Regular cardiac myocyte (primary cell): ENCODE results near the gene TBC1D22B. TPM values are rescaled to one million over a fixed set of nuclear protein-coding genes. Genes with fewer than 3 reads are reported as not detected.

Source experiments
- total RNA-seq: library from RNA; depleted of rRNA; stranded (reverse); fragments of >200 nt; gene quantifications from 2 replicates; pipeline ENCODE4 v1.2.3, GENCODE V29; 2014

TBC1D22B gene, protein sequence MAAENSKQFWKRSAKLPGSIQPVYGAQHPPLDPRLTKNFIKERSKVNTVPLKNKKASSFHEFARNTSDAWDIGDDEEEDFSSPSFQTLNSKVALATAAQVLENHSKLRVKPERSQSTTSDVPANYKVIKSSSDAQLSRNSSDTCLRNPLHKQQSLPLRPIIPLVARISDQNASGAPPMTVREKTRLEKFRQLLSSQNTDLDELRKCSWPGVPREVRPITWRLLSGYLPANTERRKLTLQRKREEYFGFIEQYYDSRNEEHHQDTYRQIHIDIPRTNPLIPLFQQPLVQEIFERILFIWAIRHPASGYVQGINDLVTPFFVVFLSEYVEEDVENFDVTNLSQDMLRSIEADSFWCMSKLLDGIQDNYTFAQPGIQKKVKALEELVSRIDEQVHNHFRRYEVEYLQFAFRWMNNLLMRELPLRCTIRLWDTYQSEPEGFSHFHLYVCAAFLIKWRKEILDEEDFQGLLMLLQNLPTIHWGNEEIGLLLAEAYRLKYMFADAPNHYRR
- total RNA-seq = 6.5 and 8.2 TPM in 2 replicates

DNA sequence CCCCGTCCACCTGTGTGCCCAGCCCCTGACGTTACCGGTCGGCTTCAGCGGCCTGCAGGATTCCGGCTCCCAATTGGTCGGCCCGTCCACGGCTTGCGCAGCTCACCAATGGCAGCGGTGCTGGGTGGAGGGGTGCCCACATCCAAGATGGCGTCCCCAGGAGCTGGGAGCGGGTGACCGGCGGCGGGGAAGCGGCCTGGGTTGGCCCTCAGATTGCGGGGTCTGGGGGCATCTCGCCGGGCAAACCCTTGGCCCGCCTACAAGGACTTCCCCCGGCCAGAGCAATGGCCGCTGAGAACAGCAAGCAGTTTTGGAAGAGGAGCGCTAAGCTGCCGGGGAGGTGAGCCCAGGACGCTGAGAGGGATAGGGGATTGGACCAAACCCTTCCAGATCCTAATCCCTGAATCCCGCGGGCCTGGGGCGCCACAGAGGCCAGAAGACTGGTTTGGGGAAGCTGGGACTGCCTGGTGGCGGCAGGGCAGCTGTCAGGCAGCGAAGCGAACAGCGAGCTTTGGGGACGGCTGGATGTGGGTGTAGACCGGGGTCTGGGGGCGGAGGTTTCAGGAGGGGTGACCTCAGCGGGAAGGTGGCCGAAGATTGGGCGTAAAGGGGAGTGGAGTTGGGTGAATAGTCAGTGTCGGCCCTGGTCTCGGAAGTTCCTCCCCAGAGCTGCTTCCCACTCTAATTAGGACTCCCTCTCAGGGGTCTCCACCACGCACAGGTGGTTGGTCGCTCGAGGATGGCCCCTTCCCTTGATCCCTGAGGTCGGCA is at the start of gene TBC1D22B, which contains the start of gene TMEM217:
Gene TBC1D22B (plus strand): TSS at position 139 of the 771 bp plus-strand sequence. CDS start 146 bp downstream, at position 285.
Gene TMEM217 (minus strand): TSS at position 511 of the 771 bp plus-strand sequence. CDS start 39,114 bp downstream, outside the sequence.

DNA sequence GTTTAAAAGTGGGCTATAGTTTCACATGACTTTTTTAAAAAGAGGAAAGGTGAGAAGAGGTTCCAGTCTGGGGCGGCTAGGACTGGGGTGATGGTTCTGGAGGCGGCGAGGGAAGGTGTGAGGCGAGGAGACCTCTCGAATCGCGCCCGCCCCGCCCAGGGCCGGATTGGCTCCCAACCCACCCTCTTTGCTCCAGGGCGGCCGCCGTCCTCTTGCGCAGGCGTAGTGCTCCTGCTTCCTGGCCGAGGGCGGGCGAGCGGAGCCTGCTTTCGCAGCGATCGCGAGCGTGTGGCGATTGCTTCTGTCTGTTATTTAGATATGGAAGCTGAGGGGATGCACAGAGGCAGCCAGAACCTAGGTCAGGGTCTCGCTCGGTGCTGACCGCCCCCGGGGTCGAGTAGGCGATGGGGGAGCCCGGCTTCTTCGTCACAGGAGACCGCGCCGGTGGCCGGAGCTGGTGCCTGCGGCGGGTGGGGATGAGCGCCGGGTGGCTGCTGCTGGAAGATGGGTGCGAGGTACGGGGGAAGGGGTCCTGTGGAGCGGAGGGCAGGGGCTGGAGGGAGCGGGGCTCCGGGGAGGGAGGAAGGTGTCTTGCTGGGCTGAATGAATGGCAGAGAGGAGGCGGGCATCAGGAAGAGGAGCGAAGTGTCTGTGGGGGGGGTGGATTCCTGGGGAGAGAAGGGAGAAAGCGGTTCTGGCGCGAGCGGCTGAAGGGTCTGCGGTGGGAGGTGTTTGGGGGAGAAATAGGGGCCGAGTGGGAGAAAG is 96.4 kb downstream of the TBC1D22B start, which contains the start of gene RNF8:
Gene RNF8 (plus strand): TSS at position 223 of the 765 bp plus-strand sequence. CDS start 182 bp downstream, at position 405.

Other genes starting within 250 kb of the TBC1D22B start
- 7.9 and 30.2 TPM in 2 replicates for gene PIM1, start 87.6 kb upstream of the TBC1D22B start, total RNA-seq
- 1.2 and 2.5 TPM in 2 replicates for gene TMEM217, start 372 bp downstream of the TBC1D22B start, total RNA-seq
- 21.9 and 27.9 TPM in 2 replicates for gene RNF8, start 96.2 kb downstream of the TBC1D22B start, total RNA-seq
- gene CMTR1, start 175.4 kb downstream of the TBC1D22B start, total RNA-seq = 31.8 and 37.2 TPM in 2 replicates
- 24.8 and 39.3 TPM in 2 replicates for gene CCDC167, start 242.1 kb downstream of the TBC1D22B start, total RNA-seq